ENCODE measurements around the gene ITIH4. TPM values are rescaled to one million over a fixed set of nuclear protein-coding genes. Genes with fewer than 3 reads are reported as not detected.

The ITIH4 gene
- total RNA-seq, 1 donor from 2014 or later = 0.13 TPM

GRCh38 chr3:52784931-52785590, 45.4 kb downstream of the ITIH4 start:
- H3K27me3 ChIP-seq (ENCODE audit: control insufficient read depth, insufficient read depth, low read length) = peaks cover 14% of the 10 kb centered on the region
- no peaks in the 10 kb centered on the region for H3K36me3 ChIP-seq (ENCODE audit: control insufficient read depth, insufficient read depth, low read length)
- TF ChIP-seq CTCF (IDR thresholded peaks at IDR 0.05; ENCODE audit: insufficient read depth, low read length, poor library complexity, severe bottlenecking) = no peak
- no peak overlapping the region for H3K4me3 ChIP-seq (ENCODE audit: low read depth, low read length)
- DNase-seq (ENCODE audit: low read depth) = no peak

- TF ChIP-seq CTCF (IDR thresholded peaks at IDR 0.05; ENCODE audit: insufficient read depth, low read length, poor library complexity, severe bottlenecking) = no peak
- no peak overlapping the region for H3K4me3 ChIP-seq (ENCODE audit: low read depth, low read length)
- DNase-seq (ENCODE audit: low read depth) = no peak
- no peaks in the 10 kb centered on the region for H3K36me3 ChIP-seq (ENCODE audit: control insufficient read depth, insufficient read depth, low read length)
- peaks cover 14% of the 10 kb centered on the region for H3K27me3 ChIP-seq (ENCODE audit: control insufficient read depth, insufficient read depth, low read length)
Measured at GRCh38 chr3:52784021-52784621, 46.4 kb downstream of the ITIH4 start.

- no peaks in the 10 kb centered on the region for H3K36me3 ChIP-seq (ENCODE audit: control insufficient read depth, insufficient read depth, low read length)
- H3K27me3 ChIP-seq (ENCODE audit: control insufficient read depth, insufficient read depth, low read length) = peaks cover 12% of the 10 kb centered on the region
- no peak for TF ChIP-seq CTCF (IDR thresholded peaks at IDR 0.05; ENCODE audit: insufficient read depth, low read length, poor library complexity, severe bottlenecking)
- no peak for DNase-seq (ENCODE audit: low read depth)
- H3K4me3 ChIP-seq (ENCODE audit: low read depth, low read length) = no peak overlapping the region
Measured at GRCh38 chr3:52783211-52783555, 47.3 kb downstream of the ITIH4 start.

GRCh38 chr3:52782412-52783210, 47.9 kb downstream of the ITIH4 start:
- peaks cover 11% of the 10 kb centered on the region for H3K27me3 ChIP-seq (ENCODE audit: control insufficient read depth, insufficient read depth, low read length)
- no peak for TF ChIP-seq CTCF (IDR thresholded peaks at IDR 0.05; ENCODE audit: insufficient read depth, low read length, poor library complexity, severe bottlenecking)
- no peaks in the 10 kb centered on the region for H3K36me3 ChIP-seq (ENCODE audit: control insufficient read depth, insufficient read depth, low read length)
- no peak overlapping the region for H3K4me3 ChIP-seq (ENCODE audit: low read depth, low read length)
- no peak for DNase-seq (ENCODE audit: low read depth)

GRCh38 chr3:52781741-52782140, 48.7 kb downstream of the ITIH4 start:
- Histone ChIP-seq H3K36me3 (ENCODE audit: control insufficient read depth, insufficient read depth, low read length) (no peaks in the 10 kb centered on the region), H3K27me3 (ENCODE audit: control insufficient read depth, insufficient read depth, low read length) (peaks cover 10% of the 10 kb centered on the region), H3K4me3 (ENCODE audit: low read depth, low read length) (no peak overlapping the region)
- DNase-seq (ENCODE audit: low read depth) = no peak
- TF ChIP-seq CTCF (IDR thresholded peaks at IDR 0.05; ENCODE audit: insufficient read depth, low read length, poor library complexity, severe bottlenecking) = no peak
